Thyroid gland (tissue), 4 donors: ENCODE measurements around the gene NAALADL2. TPM values are rescaled to one million over a fixed set of nuclear protein-coding genes. Genes with fewer than 3 reads are reported as not detected.
A peak's percentile ranks its signal among the peaks of the same experiment; 100 is the strongest.
"Not testable (repeated sequence)": the region's sequence is repeated elsewhere in the genome, so short reads cannot be mapped to it uniquely, and the experiment has no call there.

ENCODE experiments used
- DNase-seq, 2 donors: peaks; one replicate each; pipeline ENCODE4 v3.0.0-alpha.2; 2019
- H3K27ac ChIP-seq, 3 donors: fragments of 200-600 bp; sonication (generic); 1 replicate in 2 of 3; 2 replicates in 1 of 3; pipeline ENCODE4 v1.5.1; 2016 to 2019; ENCODE audit warnings: mild to moderate bottlenecking in 1 of 3, moderate library complexity in 1 of 3
- H3K27me3 ChIP-seq: fragments of 200-600 bp; sonication (generic); one replicate; pipeline ENCODE4 v1.5.1; 2019
- H3K36me3 ChIP-seq, 2 donors: fragments of 200-600 bp; sonication (generic); one replicate each; pipeline ENCODE4 v1.5.1; 2016 to 2019
- H3K4me1 ChIP-seq, 2 donors: fragments of 200-600 bp; sonication (generic); one replicate each; pipeline ENCODE4 v1.5.1; 2017 to 2019
- H3K4me3 ChIP-seq, 3 donors: fragments of 200-600 bp; sonication (generic); replicated peaks in 1 of 3; 1 replicate in 2 of 3; 2 replicates in 1 of 3; pipeline ENCODE4 v1.5.1; 2016; ENCODE audit warnings: mild to moderate bottlenecking in 1 of 3
- H3K9me3 ChIP-seq: fragments of 200-600 bp; sonication (generic); one replicate; pipeline ENCODE4 v1.5.1; 2017
- POLR2A ChIP-seq, 2 donors: fragments of 450-650 bp; IDR thresholded peaks; one replicate each; pipeline ENCODE4 v1.6.1; 2017; ENCODE audit warnings: antibody characterized with exemption in 2 of 2, mild to moderate bottlenecking in 2 of 2, moderate library complexity in 1 of 2
- WGBS, 2 donors: methylation state at CpG; one replicate each; pipeline ENCODE4 v1.1.5; 2017; 5-methylcytosine and 5-hydroxymethylcytosine counted together
- intact Hi-C: fragments of 100-400 bp; cut with DNase I; formaldehyde crosslinking; loops from one replicate; pipeline ENCODE4 v1.15.1; 2023
- total RNA-seq, 4 donors: library from RNA; depleted of rRNA; stranded (reverse); fragments of >200 nt; gene quantifications; one replicate each; pipeline ENCODE4 v1.2.3, GENCODE V29; 2016
- TF ChIP-seq, protein P1 (sequence below), 6 experiments: fragments of 200-600 bp in 3 of 6; fragments of 450-650 bp in 3 of 6; sonication (generic) in 3 of 6; IDR thresholded peaks; one replicate each; pipeline ENCODE4 v1.5.1; 2016 to 2019; ENCODE audit warnings: antibody characterized with exemption in 6 of 6, mild to moderate bottlenecking in 2 of 6, inconsistent platforms in 1 of 6, moderate library complexity in 1 of 6

The NAALADL2 gene
- total RNA-seq, 4 donors from 2014 or later: 7.6 to 14.7 (median 9.0) TPM

- H3K27ac ChIP-seq: no peak overlapping the region
- H3K27me3 ChIP-seq: no peaks in the 10 kb centered on the region
- H3K4me1 ChIP-seq: no peaks in the 10 kb centered on the region
- no peak overlapping the region for H3K4me3 ChIP-seq
- H3K9me3 ChIP-seq: no peaks in the 10 kb centered on the region
- intact Hi-C loops: no loop called here
- DNase-seq: no peak
- H3K36me3 ChIP-seq: no peaks in the 10 kb centered on the region
- WGBS, 2 donors: 89 to 93% methylated on average over 5 of the region's 5 CpGs
- TF ChIP-seq POLR2A (IDR thresholded peaks at IDR 0.05): no peak
- TF ChIP-seq, protein P1, sequence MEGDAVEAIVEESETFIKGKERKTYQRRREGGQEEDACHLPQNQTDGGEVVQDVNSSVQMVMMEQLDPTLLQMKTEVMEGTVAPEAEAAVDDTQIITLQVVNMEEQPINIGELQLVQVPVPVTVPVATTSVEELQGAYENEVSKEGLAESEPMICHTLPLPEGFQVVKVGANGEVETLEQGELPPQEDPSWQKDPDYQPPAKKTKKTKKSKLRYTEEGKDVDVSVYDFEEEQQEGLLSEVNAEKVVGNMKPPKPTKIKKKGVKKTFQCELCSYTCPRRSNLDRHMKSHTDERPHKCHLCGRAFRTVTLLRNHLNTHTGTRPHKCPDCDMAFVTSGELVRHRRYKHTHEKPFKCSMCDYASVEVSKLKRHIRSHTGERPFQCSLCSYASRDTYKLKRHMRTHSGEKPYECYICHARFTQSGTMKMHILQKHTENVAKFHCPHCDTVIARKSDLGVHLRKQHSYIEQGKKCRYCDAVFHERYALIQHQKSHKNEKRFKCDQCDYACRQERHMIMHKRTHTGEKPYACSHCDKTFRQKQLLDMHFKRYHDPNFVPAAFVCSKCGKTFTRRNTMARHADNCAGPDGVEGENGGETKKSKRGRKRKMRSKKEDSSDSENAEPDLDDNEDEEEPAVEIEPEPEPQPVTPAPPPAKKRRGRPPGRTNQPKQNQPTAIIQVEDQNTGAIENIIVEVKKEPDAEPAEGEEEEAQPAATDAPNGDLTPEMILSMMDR (IDR thresholded peaks at IDR 0.05): no peak
Observed at GRCh38 chr3:175161291-175161690, 302.2 kb downstream of the NAALADL2 start.

DNA sequence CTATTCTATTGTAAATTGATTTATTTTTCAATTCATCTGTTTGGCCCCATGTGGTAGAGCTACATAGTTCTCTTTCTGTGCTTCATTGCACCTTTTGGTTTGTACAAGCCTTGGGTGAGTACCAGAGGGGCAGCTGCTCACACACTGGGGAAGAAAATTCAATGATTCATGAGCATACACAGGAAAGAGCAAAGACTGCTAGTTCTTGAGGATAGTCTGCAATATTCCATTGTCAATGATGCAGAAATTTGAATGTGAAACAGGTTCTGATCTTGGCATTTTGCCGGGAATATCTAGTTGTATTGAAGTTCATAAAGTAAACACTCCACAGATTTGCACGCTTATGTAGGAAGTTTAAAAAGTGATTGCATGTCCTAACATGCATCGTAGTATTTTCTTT, 304.6 kb downstream of the NAALADL2 start:
- Histone ChIP-seq H3K4me3 (no peak overlapping the region), H3K36me3 (no peaks in the 10 kb centered on the region), H3K27ac (no peak overlapping the region), H3K27me3 (no peaks in the 10 kb centered on the region), H3K4me1 (no peaks in the 10 kb centered on the region), H3K9me3 (no peaks in the 10 kb centered on the region)
- intact Hi-C loops: no loop called here
- whole genome bisulfite sequencing, 2 donors: 56 to 58% methylated on average over 3 of the region's 3 CpGs
- peak; percentile 7 to 34 for DNase-seq
- TF ChIP-seq POLR2A (IDR thresholded peaks at IDR 0.05): no peak
- TF ChIP-seq, protein P1 (IDR thresholded peaks at IDR 0.05): no peak

- WGBS, 2 donors: 97 to 98% methylated on average over 10 of the region's 10 CpGs
- not testable (repeated sequence) for H3K27ac ChIP-seq, H3K36me3 ChIP-seq
Observed at GRCh38 chr3:175173117-175173516, 314.0 kb downstream of the NAALADL2 start.

DNA sequence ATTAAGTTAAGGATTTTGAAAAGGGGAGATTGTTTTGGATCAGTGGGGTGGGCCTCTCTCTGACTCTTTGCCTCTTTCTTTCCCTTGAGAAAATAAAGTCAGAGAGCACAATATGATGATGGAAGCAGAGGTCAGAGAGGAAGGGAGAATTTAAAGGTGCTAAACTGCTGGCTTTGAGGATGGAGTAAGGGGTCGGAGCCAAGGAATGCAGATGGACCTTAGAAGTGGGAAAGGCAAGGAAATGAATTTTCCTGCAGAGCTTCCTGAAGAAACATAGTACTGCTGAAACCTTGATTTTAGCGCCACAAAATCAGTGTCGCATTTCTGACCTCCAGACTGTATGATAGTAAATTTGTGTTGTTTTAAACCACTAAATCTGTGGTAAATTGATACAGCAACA, 317.4 kb downstream of the NAALADL2 start:
- no peaks in the 10 kb centered on the region for H3K36me3 ChIP-seq
- H3K27me3 ChIP-seq: no peaks in the 10 kb centered on the region
- no peak for DNase-seq
- no peak overlapping the region for H3K4me3 ChIP-seq
- intact Hi-C loops: no loop called here
- H3K4me1 ChIP-seq: peaks cover 0 to 7% of the 10 kb centered on the region in 2 donors
- WGBS, 2 donors: 79 to 82% methylated on average over 3 of the region's 3 CpGs
- H3K27ac ChIP-seq: no peak overlapping the region
- TF ChIP-seq, protein P1 (IDR thresholded peaks at IDR 0.05): no peak
- TF ChIP-seq POLR2A (IDR thresholded peaks at IDR 0.05): no peak
- no peaks in the 10 kb centered on the region for H3K9me3 ChIP-seq

More at GRCh38 chr3:175173117-175173516, 314.0 kb downstream of the NAALADL2 start:
- H3K9me3 ChIP-seq, DNase-seq, H3K27me3 ChIP-seq, intact Hi-C loops, H3K4me3 ChIP-seq, H3K4me1 ChIP-seq: not testable (repeated sequence)

DNA sequence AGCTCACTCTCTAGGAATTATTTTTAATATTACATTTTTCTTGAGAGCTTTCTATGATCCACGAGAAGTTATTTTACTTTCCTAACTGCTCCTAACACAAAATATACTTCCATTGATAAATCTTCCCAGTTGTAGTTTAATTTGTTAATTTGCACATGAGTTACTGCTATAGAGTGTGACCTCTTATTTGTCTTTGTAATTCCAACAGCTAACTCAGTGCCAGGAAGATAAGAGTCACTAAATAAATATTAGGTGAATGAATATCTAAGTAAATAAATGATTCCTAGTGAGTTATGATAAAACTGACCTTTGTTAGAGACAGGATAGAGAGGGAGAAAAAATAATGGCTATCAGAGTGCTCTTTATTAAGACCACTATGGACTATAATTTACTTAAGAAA, 319.9 kb downstream of the NAALADL2 start:
- 59 to 63% methylated on average over 1 of the region's 1 CpG for WGBS, 2 donors
- no peaks in the 10 kb centered on the region for H3K36me3 ChIP-seq
- peaks cover 0 to 7% of the 10 kb centered on the region in 2 donors for H3K4me1 ChIP-seq
- TF ChIP-seq POLR2A (IDR thresholded peaks at IDR 0.05): no peak
- TF ChIP-seq, protein P1 (IDR thresholded peaks at IDR 0.05): no peak
- intact Hi-C loops: no loop called here
- no peaks in the 10 kb centered on the region for H3K27me3 ChIP-seq
- no peak for DNase-seq
- H3K4me3 ChIP-seq: no peak overlapping the region
- H3K9me3 ChIP-seq: no peaks in the 10 kb centered on the region
- H3K27ac ChIP-seq: no peak overlapping the region

DNA sequence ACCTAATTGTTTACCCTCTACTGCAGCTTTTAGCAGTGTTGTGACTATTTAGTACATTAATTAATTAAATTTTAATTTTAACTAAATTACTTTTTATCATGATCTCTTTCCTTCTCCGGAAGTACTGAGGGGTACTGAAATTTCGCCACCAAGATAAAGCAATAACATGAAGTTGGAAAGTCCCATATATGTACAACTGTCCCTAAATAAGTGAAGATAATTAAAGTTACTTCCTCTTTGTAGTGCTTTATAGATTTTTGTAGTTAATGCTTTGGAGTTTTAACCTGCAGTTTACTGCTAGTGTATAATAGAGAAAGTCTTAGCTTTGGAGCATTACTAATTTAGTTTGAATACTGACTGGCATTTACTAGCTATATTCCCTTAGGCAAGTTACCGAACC, 325.3 kb downstream of the NAALADL2 start:
- Histone ChIP-seq H3K4me3 (no peak overlapping the region), H3K9me3 (no peaks in the 10 kb centered on the region), H3K27ac (no peak overlapping the region), H3K36me3 (no peaks in the 10 kb centered on the region), H3K4me1 (peaks cover 0 to 1% of the 10 kb centered on the region in 2 donors), H3K27me3 (no peaks in the 10 kb centered on the region)
- WGBS, 2 donors: 94 to 96% methylated on average over 3 of the region's 3 CpGs
- no peak for DNase-seq
- TF ChIP-seq POLR2A (IDR thresholded peaks at IDR 0.05): no peak
- TF ChIP-seq, protein P1 (IDR thresholded peaks at IDR 0.05): no peak
- intact Hi-C loops: no loop called here
